H9 (cell line): ENCODE results near the gene FRAT2. TPM values are rescaled to one million over a fixed set of nuclear protein-coding genes. Genes with fewer than 3 reads are reported as not detected.
A peak's percentile ranks its signal among the peaks of the same experiment; 100 is the strongest.

ENCODE experiments used
- DNase-seq: peaks from one replicate; pipeline ENCODE4 v3.0.0-alpha.2; 2017
- H2AFZ ChIP-seq: one replicate; pipeline ENCODE4 v1.6.1; 2013; ENCODE audit warnings: mild to moderate bottlenecking, low read length, control low read depth, moderate library complexity
- H2AK5ac ChIP-seq: 2 replicates; pipeline ENCODE4 v1.6.1; 2013; ENCODE audit warnings: low read length, control low read depth, mixed read lengths; ENCODE audit not compliant: insufficient read length
- H2BK120ac ChIP-seq: one replicate; pipeline ENCODE4 v1.6.1; 2013; ENCODE audit warnings: low read depth, mild to moderate bottlenecking, low read length, control low read depth, inconsistent platforms; ENCODE audit not compliant: poor library complexity, severe bottlenecking
- H2BK12ac ChIP-seq: 2 replicates; pipeline ENCODE4 v1.6.1; 2013; ENCODE audit warnings: low read length, control low read depth, mixed read lengths, low read depth; ENCODE audit not compliant: insufficient read length
- H2BK15ac ChIP-seq: 2 replicates; pipeline ENCODE4 v1.6.1; 2013; ENCODE audit warnings: low read depth, low read length, control low read depth
- H2BK20ac ChIP-seq: one replicate; pipeline ENCODE4 v1.6.1; 2013; ENCODE audit warnings: low read depth, mild to moderate bottlenecking, low read length, control low read depth, inconsistent platforms; ENCODE audit not compliant: poor library complexity, severe bottlenecking
- H2BK5ac ChIP-seq: 2 replicates; pipeline ENCODE4 v1.6.1; 2013; ENCODE audit warnings: low read length, control low read depth, mixed read lengths; ENCODE audit not compliant: insufficient read length
- H3K14ac ChIP-seq: 2 replicates; pipeline ENCODE4 v1.6.1; 2013; ENCODE audit warnings: low read length, control low read depth; ENCODE audit not compliant: insufficient read depth
- H3K18ac ChIP-seq: 2 replicates; pipeline ENCODE4 v1.6.1; 2013; ENCODE audit warnings: low read depth, mild to moderate bottlenecking, mixed read lengths, low read length, control low read depth; ENCODE audit not compliant: insufficient read length
- H3K23ac ChIP-seq: 2 replicates; pipeline ENCODE4 v1.6.1; 2013; ENCODE audit warnings: low read length, control low read depth, mixed read lengths, low read depth; ENCODE audit not compliant: insufficient read length
- H3K23me2 ChIP-seq: 2 replicates; pipeline ENCODE4 v1.6.1; 2013; ENCODE audit warnings: low read depth, mild to moderate bottlenecking, mixed read lengths, low read length, control low read depth; ENCODE audit not compliant: insufficient read length, poor library complexity, severe bottlenecking
- H3K27ac ChIP-seq: 2 replicates; pipeline ENCODE4 v1.5.1; 2013; ENCODE audit warnings: low read length, control low read depth, mixed read lengths, low read depth; ENCODE audit not compliant: insufficient read length
- H3K27me3 ChIP-seq: 2 replicates; pipeline ENCODE4 v1.6.1; 2013; ENCODE audit warnings: low read length, control low read depth, inconsistent platforms; ENCODE audit not compliant: insufficient read depth
- H3K4ac ChIP-seq: 2 replicates; pipeline ENCODE4 v1.6.1; 2013; ENCODE audit warnings: low read depth, mild to moderate bottlenecking, control low read depth, inconsistent platforms, low read length, moderate library complexity
- H3K4me1 ChIP-seq: 2 replicates; pipeline ENCODE4 v1.6.1; 2013; ENCODE audit warnings: low read length, control low read depth, inconsistent platforms; ENCODE audit not compliant: insufficient read depth
- H3K4me2 ChIP-seq: 2 replicates; pipeline ENCODE4 v1.6.1; 2013; ENCODE audit warnings: low read length, control low read depth, mixed read lengths; ENCODE audit not compliant: insufficient read length, insufficient read depth
- H3K56ac ChIP-seq: 2 replicates; pipeline ENCODE4 v1.6.1; 2013; ENCODE audit warnings: low read depth, mild to moderate bottlenecking, mixed read lengths, low read length, control low read depth; ENCODE audit not compliant: insufficient read length
- H3K79me1 ChIP-seq: 2 replicates; pipeline ENCODE4 v1.6.1; 2013; ENCODE audit warnings: low read depth, mild to moderate bottlenecking, moderate library complexity, low read length, control low read depth, inconsistent platforms; ENCODE audit not compliant: insufficient read depth, poor library complexity, severe bottlenecking
- H3K79me2 ChIP-seq: 2 replicates; pipeline ENCODE4 v1.6.1; 2013; ENCODE audit warnings: low read length, control low read depth, inconsistent platforms; ENCODE audit not compliant: insufficient read depth
- H3K9ac ChIP-seq: 2 replicates; pipeline ENCODE4 v1.6.1; 2013; ENCODE audit warnings: low read length, control low read depth, mixed read lengths; ENCODE audit not compliant: insufficient read length; ENCODE audit errors: extremely low read depth
- H3K9me3 ChIP-seq: one replicate; pipeline ENCODE4 v1.6.1; 2013; ENCODE audit warnings: low read depth, low read length, inconsistent platforms; ENCODE audit not compliant: control insufficient read depth
- H3T11ph ChIP-seq: one replicate; pipeline ENCODE4 v1.6.1; 2013; ENCODE audit warnings: mild to moderate bottlenecking, low read length, control low read depth, inconsistent platforms
- H4K20me1 ChIP-seq: one replicate; pipeline ENCODE4 v1.6.1; 2013; ENCODE audit not compliant: control insufficient read depth, insufficient read length, insufficient read depth
- H4K5ac ChIP-seq: 2 replicates; pipeline ENCODE4 v1.6.1; 2013; ENCODE audit warnings: low read depth, mild to moderate bottlenecking, mixed read lengths, low read length, control low read depth; ENCODE audit not compliant: insufficient read length
- H4K8ac ChIP-seq: replicated peaks from 2 replicates; pipeline ENCODE4 v1.6.1; 2013; ENCODE audit warnings: low read length, control low read depth, mixed read lengths, low read depth; ENCODE audit not compliant: insufficient read length
- H4K91ac ChIP-seq: 2 replicates; pipeline ENCODE4 v1.6.1; 2013; ENCODE audit warnings: low read depth, mild to moderate bottlenecking, moderate library complexity, mixed read lengths, low read length, control low read depth; ENCODE audit not compliant: insufficient read length
- H3K27ac Mint-ChIP-seq, 3 experiments: 2 replicates in 2 of 3; 3 replicates in 1 of 3; pipeline ENCODE4 v1.8.0; 2020 to 2021; ENCODE audit warnings: mixed read lengths in 3 of 3, mild to moderate bottlenecking in 1 of 3, moderate library complexity in 1 of 3
- H3K27me3 Mint-ChIP-seq: 2 replicates; pipeline ENCODE4 v1.8.0; 2021; ENCODE audit warnings: low read depth, mild to moderate bottlenecking, moderate library complexity, mixed read lengths
- H3K36me3 Mint-ChIP-seq, 3 experiments: 2 replicates in 2 of 3; 3 replicates in 1 of 3; pipeline ENCODE4 v1.8.0; 2020 to 2021; ENCODE audit warnings: low read depth in 3 of 3, mixed read lengths in 3 of 3; ENCODE audit not compliant: insufficient read depth in 1 of 3
- H3K4me1 Mint-ChIP-seq, 2 experiments: 2 replicates each; pipeline ENCODE4 v1.8.0; 2020; ENCODE audit warnings: mixed read lengths in 2 of 2
- H3K4me3 Mint-ChIP-seq, 2 experiments: 2 replicates in 1 of 2; 3 replicates in 1 of 2; pipeline ENCODE4 v1.8.0; 2020 to 2021; ENCODE audit warnings: mild to moderate bottlenecking in 2 of 2, mixed read lengths in 2 of 2, moderate library complexity in 1 of 2
- H3K9me3 Mint-ChIP-seq, 2 experiments: 2 replicates in 1 of 2; 3 replicates in 1 of 2; pipeline ENCODE4 v1.8.0; 2020; ENCODE audit warnings: mild to moderate bottlenecking in 2 of 2, mixed read lengths in 2 of 2, moderate library complexity in 1 of 2
- CTCF ChIP-seq: fragments of 200-600 bp; sonication (generic); conservative IDR thresholded peaks from 3 replicates; pipeline ENCODE4 v1.8.0; 2021; ENCODE audit warnings: antibody characterized with exemption, mild to moderate bottlenecking
- WGBS: extraction: QIAGEN DNeasy Blood & Tissue Kit; methylation state at CpG from one replicate; pipeline ENCODE4 v1.1.7; 2013; ENCODE audit warnings: missing lambda C conversion rate, low lambda C conversion rate, mixed read lengths; ENCODE audit not compliant: insufficient read length; ENCODE audit errors: extremely low coverage; 5-methylcytosine and 5-hydroxymethylcytosine counted together
- total RNA-seq: library from RNA; stranded (reverse); gene quantifications from 2 replicates; pipeline ENCODE4 v1.2.1, GENCODE V29; 2021

The FRAT2 gene
- total RNA-seq, 1 experiment from 2014 or later: 129 TPM

GRCh38 chr10:97312897-97313296 is 21.6 kb downstream of the FRAT2 start:
- H3K14ac ChIP-seq: no peak overlapping the region
- no peaks in the 10 kb centered on the region for H3K79me2 ChIP-seq
- H3K23me2 ChIP-seq: no peaks in the 10 kb centered on the region
- no peaks in the 10 kb centered on the region for H3K9me3 ChIP-seq
- H3K27ac Mint-ChIP-seq: peak overlapping the region in 1 of 3 experiments; percentile 62; a peak in 1 of 7 replicates
- H3K9me3 Mint-ChIP-seq: no peaks in the 10 kb centered on the region
- H2AK5ac ChIP-seq: no peak overlapping the region
- peaks cover 4% of the 10 kb centered on the region in 2 experiments; a peak in 3 of 4 replicates for H3K4me1 Mint-ChIP-seq
- no peak overlapping the region for H4K91ac ChIP-seq
- no peaks in the 10 kb centered on the region for H3K4me1 ChIP-seq
- H2BK5ac ChIP-seq: no peak overlapping the region
- no peaks in the 10 kb centered on the region for H3K36me3 Mint-ChIP-seq
- DNase-seq: no peak
- H4K5ac ChIP-seq: no peak overlapping the region
- H3K27me3 ChIP-seq: no peaks in the 10 kb centered on the region
- no peak overlapping the region for H2BK120ac ChIP-seq
- no peak overlapping the region for H3K18ac ChIP-seq
- no peak for TF ChIP-seq CTCF
- no peak overlapping the region for H3K56ac ChIP-seq
- no peak overlapping the region for H4K8ac ChIP-seq
- no peak overlapping the region for H3K4me2 ChIP-seq
- H3T11ph ChIP-seq: no peak overlapping the region
- H3K27me3 Mint-ChIP-seq: peaks cover 7% of the 10 kb centered on the region
- no peak overlapping the region for H2BK20ac ChIP-seq
- no peak overlapping the region for H2AFZ ChIP-seq
- no peak overlapping the region for H3K23ac ChIP-seq
- no CpG with 5 or more reads among the region's 6 CpGs for WGBS
- H3K4ac ChIP-seq: no peak overlapping the region
- H2BK15ac ChIP-seq: no peak overlapping the region
- no peaks in the 10 kb centered on the region for H4K20me1 ChIP-seq
- no peak overlapping the region for H2BK12ac ChIP-seq
- H3K4me3 Mint-ChIP-seq: no peak overlapping the region
- no peak overlapping the region for H3K9ac ChIP-seq
- H3K27ac ChIP-seq: no peak overlapping the region
- no peaks in the 10 kb centered on the region for H3K79me1 ChIP-seq
